Ascending aorta (tissue), 2 donors: ENCODE data around the gene USP49. TPM values are rescaled to one million over a fixed set of nuclear protein-coding genes. Genes with fewer than 3 reads are reported as not detected.
"Not testable (repeated sequence)": the region's sequence is repeated elsewhere in the genome, so short reads cannot be mapped to it uniquely, and the experiment has no call there.

Experiments used
- DNase-seq, 2 donors: peaks; one replicate each; pipeline ENCODE4 v3.0.0-alpha.2; 2019; ENCODE audit warnings: low spot score in 2 of 2
- H3K27ac ChIP-seq, 2 donors: fragments of 200-600 bp; sonication (generic); one replicate each; pipeline ENCODE4 v1.5.1; 2016 to 2017; ENCODE audit warnings: mild to moderate bottlenecking in 1 of 2
- H3K27me3 ChIP-seq: fragments of 200-600 bp; sonication (generic); one replicate; pipeline ENCODE4 v1.5.1; 2017
- H3K36me3 ChIP-seq, 2 donors: fragments of 200-600 bp; sonication (generic); one replicate each; pipeline ENCODE4 v1.5.1; 2016
- H3K4me1 ChIP-seq, 2 donors: fragments of 200-600 bp; sonication (generic); one replicate each; pipeline ENCODE4 v1.5.1; 2016 to 2017; ENCODE audit warnings: mild to moderate bottlenecking in 1 of 2
- H3K4me3 ChIP-seq, 2 donors: fragments of 200-600 bp; sonication (generic); one replicate each; pipeline ENCODE4 v1.5.1; 2016 to 2017; ENCODE audit warnings: mild to moderate bottlenecking in 1 of 2
- H3K9me3 ChIP-seq, 2 donors: fragments of 200-600 bp; sonication (generic); one replicate each; pipeline ENCODE4 v1.5.1; 2016
- intact Hi-C: fragments of 100-400 bp; cut with DNase I; formaldehyde crosslinking; loops from one replicate; pipeline ENCODE4 v1.15.1; 2023
- total RNA-seq: library from RNA; depleted of rRNA; stranded (reverse); fragments of >200 nt; gene quantifications from one replicate; pipeline ENCODE4 v1.1.0, GENCODE V29; 2016
- TF ChIP-seq, protein P1 (sequence below), 3 experiments: fragments of 200-600 bp in 2 of 3; fragments of 450-650 bp in 1 of 3; sonication (generic) in 2 of 3; IDR thresholded peaks; one replicate each; pipeline ENCODE4 v1.5.1; 2016 to 2019; ENCODE audit warnings: antibody characterized with exemption in 3 of 3, mild to moderate bottlenecking in 1 of 3, moderate library complexity in 1 of 3

USP49 gene
- 8.7 TPM for total RNA-seq

DNA sequence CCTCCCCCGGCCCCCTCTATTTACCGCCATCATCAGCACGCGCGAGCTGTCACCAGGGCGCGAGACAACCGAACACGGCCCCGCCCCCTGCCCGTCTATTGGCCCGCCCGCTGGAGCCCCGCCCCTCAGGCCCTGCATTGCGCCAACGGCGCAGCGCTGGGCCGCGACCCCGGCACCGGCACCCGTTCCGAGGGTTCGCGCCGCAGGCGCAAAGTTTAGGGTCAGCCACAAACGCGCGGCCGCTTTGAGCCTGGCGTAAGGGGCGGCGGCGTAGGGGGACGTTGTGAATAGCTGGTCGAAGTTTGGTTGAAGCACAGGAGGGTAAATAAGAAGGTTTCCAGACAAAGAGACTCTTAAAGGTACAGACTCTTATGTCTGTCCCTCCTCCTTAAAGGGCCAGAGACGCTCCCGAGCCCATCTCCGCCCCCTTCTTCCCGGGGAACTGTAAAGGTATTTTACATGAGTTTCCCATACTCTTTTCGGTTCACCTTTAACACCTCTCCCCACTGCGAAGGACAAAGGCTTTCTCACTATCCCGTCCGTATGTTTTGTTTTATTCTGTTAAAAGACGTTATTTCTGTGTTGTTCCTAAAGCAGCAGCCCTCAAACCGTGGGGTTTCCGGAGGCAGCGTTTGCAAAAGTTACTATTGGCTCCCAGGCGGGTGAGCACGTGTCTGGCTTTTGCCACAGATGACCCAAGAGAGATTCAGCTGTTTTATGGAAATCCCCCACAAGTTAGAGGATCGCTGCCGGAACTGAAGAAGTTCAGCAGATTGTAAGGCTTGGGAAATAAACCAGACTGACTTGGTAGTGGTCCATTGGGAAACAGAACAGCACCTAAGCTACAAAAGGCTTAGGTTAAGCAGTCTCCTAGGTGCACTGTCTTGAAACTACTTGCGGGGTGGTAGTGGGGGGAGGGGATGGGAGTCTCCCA, at the start of gene USP49:
Gene USP49, minus strand, starts transcription at position 76 of the 934 bp plus-strand sequence. CDS start 88,392 bp downstream, outside the sequence.
- no peaks in the 10 kb centered on the region for H3K36me3 ChIP-seq
- H3K4me3 ChIP-seq: peak within 1 kb of the TSS; percentile 69 to 87
- TF ChIP-seq, protein P1, sequence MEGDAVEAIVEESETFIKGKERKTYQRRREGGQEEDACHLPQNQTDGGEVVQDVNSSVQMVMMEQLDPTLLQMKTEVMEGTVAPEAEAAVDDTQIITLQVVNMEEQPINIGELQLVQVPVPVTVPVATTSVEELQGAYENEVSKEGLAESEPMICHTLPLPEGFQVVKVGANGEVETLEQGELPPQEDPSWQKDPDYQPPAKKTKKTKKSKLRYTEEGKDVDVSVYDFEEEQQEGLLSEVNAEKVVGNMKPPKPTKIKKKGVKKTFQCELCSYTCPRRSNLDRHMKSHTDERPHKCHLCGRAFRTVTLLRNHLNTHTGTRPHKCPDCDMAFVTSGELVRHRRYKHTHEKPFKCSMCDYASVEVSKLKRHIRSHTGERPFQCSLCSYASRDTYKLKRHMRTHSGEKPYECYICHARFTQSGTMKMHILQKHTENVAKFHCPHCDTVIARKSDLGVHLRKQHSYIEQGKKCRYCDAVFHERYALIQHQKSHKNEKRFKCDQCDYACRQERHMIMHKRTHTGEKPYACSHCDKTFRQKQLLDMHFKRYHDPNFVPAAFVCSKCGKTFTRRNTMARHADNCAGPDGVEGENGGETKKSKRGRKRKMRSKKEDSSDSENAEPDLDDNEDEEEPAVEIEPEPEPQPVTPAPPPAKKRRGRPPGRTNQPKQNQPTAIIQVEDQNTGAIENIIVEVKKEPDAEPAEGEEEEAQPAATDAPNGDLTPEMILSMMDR (IDR thresholded peaks at IDR 0.05): no peak
- intact Hi-C loops: loop anchor here (1.0 to 2.0 kb wide), 4 partner anchors 26 to 155 kb away; partner anchors contain the start of genes BYSL, CCND3, MED20 and PRICKLE4
- DNase-seq: peak; percentile 40 to 94
- peak within 1 kb of the TSS; percentile 79 to 86 for H3K27ac ChIP-seq
- H3K27me3 ChIP-seq: no peaks in the 10 kb centered on the region
- H3K4me1 ChIP-seq: peaks cover 0 to 10% of the 10 kb centered on the region in 2 donors
- no peaks in the 10 kb centered on the region for H3K9me3 ChIP-seq

DNA sequence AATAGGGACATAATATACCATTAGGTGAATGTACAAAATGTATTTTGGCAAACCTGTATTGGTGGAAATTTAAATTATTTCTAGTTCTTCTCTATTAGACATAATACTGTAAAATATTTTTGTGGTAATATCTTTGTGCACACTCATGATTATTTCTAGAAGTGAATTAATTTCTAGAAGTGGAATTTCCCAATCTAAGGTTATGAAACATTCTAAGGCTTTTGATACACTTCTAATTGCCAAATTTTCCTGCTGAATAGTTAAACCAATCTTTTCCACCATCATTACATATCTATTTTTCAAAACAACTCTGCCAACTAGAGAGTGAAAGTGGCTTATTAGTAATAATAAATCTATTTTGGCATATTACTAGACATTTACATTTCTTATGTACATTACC, 48.3 kb upstream of the USP49 start:
- intact Hi-C loops: loop anchor here (10.0 kb wide), 1 partner anchor 621 kb away; the partner anchor contains the start of gene UBR2
- Histone ChIP-seq H3K27me3 (no peaks in the 10 kb centered on the region), H3K36me3 (no peaks in the 10 kb centered on the region), H3K4me1 (peaks cover 4 to 20% of the 10 kb centered on the region in 2 donors), H3K9me3 (no peaks in the 10 kb centered on the region), H3K4me3 (no peak overlapping the region), H3K27ac (no peak overlapping the region)
- TF ChIP-seq, protein P1 (IDR thresholded peaks at IDR 0.05): no peak
- no peak for DNase-seq

DNA sequence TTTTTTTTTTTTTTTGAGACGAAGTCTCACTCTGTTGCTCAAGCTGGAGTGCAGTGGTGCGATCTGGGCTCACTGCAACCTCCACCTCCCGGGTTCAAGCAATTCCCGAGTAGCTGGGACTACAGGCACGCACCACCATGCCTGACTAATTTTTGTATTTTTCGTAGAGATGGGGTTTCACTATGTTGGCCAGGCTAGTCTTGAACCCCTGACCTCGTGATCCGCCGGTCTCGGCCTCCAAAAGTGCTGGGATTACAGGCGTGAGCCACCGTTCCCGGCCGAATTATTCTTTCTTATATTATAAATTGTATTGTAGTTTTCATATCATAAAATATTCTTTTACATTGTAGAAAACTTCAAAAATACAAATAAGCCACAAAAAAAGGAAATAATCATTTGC, 47.7 kb upstream of the USP49 start:
- H3K27me3 ChIP-seq, H3K36me3 ChIP-seq, H3K4me3 ChIP-seq, H3K9me3 ChIP-seq, DNase-seq, H3K27ac ChIP-seq: not testable (repeated sequence)
- intact Hi-C loops: loop anchor here (10.0 kb wide), 1 partner anchor 622 kb away; the partner anchor contains the start of gene UBR2
- H3K4me1 ChIP-seq: peaks cover 4 to 20% of the 10 kb centered on the region in 2 donors

DNA sequence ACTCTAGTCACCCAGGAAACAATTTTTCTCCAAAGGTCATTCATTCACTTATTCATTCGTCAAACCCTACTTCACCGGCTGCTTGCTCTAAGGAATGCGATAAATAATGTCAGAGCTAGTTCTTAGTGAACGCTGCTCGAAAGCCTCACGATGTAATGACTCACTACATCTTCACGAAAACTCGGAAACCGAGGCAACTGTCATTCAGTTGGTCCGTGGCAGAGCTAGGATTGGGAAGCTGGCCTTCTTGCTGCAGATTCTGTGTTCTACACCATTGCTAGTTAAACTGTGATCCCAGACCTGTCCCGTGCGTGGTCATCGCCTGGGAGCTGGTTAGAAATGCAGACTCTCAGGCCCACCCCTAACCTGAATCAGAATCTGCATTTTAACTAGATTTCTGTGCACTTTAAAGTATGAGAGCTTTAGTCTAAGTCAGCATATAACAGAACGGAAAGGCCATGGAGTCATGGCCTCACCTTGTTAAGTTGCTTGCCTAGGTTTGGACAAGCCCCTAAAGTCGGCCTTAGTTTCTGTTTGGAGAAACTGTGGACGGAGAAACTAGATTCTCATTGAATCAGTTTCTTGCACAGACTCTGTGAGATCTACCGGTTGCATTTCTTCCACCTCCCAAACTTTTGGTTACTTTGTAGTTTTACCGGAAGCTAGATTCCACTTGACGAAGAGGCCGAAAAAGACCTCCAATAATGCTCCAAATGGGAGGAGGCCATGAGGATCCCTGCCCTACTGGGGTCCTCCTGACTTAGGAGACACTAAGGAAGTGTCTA, 47.1 kb upstream of the USP49 start:
- Histone ChIP-seq H3K27ac (peak overlapping the region; percentile 46 to 83), H3K27me3 (no peaks in the 10 kb centered on the region), H3K4me3 (peak overlapping the region; percentile 84 to 93), H3K36me3 (no peaks in the 10 kb centered on the region), H3K9me3 (no peaks in the 10 kb centered on the region), H3K4me1 (peaks cover 4 to 20% of the 10 kb centered on the region in 2 donors)
- TF ChIP-seq, protein P1 (IDR thresholded peaks at IDR 0.05): no peak
- no peak for DNase-seq
- intact Hi-C loops: loop anchor here (10.0 kb wide), 1 partner anchor 623 kb away; the partner anchor contains the start of gene UBR2

DNA sequence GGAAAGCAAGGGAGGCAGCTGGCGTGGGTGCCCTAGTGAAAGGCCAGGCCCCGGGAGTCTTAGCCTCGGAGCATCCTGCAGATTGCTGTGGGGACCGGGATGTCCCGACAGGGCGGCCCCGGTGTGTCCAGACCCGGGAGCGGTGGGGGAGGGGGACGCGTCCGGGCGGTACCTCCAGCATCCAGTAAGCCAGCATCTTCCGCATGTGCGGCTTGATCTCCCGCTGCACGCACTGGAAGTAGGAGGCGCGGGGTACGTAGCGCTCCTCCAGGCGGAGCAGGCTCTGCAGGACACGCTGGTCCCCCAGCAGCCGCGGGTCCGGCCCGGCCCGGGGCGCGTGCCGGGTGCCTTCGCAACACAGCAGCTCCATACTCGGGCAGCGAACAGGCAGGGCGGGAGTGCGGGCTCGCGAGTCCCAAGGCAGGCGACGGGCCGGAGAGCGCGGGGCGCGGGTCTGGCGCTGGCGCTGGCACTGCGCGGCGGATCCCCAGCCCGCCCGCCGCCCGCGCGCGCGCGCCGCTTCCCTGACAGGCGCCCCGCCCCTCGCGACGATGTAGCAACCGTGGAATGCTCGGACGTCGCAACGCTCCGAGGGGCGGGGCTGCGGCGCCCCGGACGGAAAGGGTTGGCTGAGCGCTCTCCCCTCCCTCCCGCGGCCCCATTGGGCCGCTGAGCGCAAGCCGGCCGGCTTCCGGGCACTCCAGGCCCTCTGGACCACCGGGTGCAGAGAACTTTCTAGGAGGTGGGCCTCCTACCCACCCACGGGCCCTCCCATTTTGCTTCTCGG, 46.3 kb upstream of the USP49 start, which contains the start of gene CCND3:
Gene CCND3, minus strand, starts transcription at position 529 of the 787 bp plus-strand sequence. Its CDS starts 159 bp downstream, at position 370.
- peak within 1 kb of the TSS; percentile 72 to 83 for H3K27ac ChIP-seq
- intact Hi-C loops: loop anchor here (1.0 to 10.0 kb wide), 6 partner anchors 20 to 869 kb away; partner anchors contain the start of genes BYSL, MED20, NFYA and OARD1

More for the DNA sequence above, 46.3 kb upstream of the USP49 start, which contains the start of gene CCND3:
- TF ChIP-seq, protein P1 (IDR thresholded peaks at IDR 0.05): peak in 1 of 3 experiments; percentile 1
- Histone ChIP-seq H3K9me3 (no peaks in the 10 kb centered on the region), H3K36me3 (peaks cover 0 to 6% of the 10 kb centered on the region in 2 donors), H3K4me3 (peak within 1 kb of the TSS; percentile 84 to 93), H3K4me1 (peaks cover 4 to 20% of the 10 kb centered on the region in 2 donors), H3K27me3 (no peaks in the 10 kb centered on the region)
- peak; percentile 57 to 95 for DNase-seq
